Measurements from ENCODE around the gene TDRD6.

GRCh38 chr6:46751658-46752057 is 64.0 kb downstream of the TDRD6 start:
- TF ChIP-seq POLR2A (IDR thresholded peaks at IDR 0.05; ENCODE audit: low read length), result no peak
- TF ChIP-seq GATA1 (IDR thresholded peaks at IDR 0.05; ENCODE audit: low read depth, low read length), result no peak

Data from erythroblast (primary cell).